ENCODE measurements around the gene CBL. TPM values are rescaled to one million over a fixed set of nuclear protein-coding genes. Genes with fewer than 3 reads are reported as not detected.
"Not testable (repeated sequence)": the region's sequence is repeated elsewhere in the genome, so short reads cannot be mapped to it uniquely, and the experiment has no call there.

The CBL gene
- 10 to 100 TPM; 18.7 to 19.6 (median 19.5) TPM for total RNA-seq

DNA sequence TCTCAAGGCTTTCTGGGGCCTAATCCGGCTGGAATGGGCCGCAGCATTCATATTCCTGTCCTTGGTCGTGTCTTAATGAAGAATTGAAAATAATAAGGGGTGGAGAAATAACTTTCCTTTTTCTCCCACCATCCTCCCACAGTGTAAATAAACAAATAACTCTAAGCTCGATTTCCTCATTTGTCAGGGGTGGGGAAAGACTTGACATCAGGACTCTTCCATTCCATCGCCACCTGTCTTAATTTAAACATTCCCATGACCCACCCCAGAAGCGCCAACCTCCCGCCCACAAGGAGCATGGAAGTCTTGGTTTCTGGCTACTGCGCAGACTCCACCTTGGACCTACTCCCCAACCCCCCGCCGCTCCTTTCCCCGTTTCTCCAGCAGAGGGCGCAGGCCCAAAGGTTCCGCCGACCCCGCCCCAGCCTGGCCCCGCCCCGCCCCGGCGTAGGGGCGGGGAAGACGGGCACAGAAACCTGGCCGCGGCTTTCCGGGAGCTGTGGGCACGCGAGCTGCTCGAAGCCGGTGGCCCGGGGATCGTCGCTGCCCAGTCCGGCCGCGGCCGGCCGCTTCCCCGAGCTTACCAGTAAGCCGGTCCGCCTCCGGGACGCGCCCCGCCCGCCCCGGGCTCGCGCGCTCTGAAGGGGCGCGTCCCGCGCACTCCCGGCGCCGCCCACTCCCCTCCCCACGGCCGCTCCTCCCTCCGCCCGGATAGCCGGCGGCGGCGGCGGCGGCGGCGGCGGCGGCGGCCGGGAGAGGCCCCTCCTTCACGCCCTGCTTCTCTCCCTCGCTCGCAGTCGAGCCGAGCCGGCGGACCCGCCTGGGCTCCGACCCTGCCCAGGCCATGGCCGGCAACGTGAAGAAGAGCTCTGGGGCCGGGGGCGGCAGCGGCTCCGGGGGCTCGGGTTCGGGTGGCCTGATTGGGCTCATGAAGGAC, at the start of gene CBL:
Gene CBL (plus strand): TSS at position 766 of the 937 bp plus-strand sequence. CDS start 79 bp downstream, at position 845.
- no peaks in the 10 kb centered on the region for H3K27me3 Mint-ChIP-seq (ENCODE audit: low read depth)
- H3K9me3 Mint-ChIP-seq = no peaks in the 10 kb centered on the region
- peak; percentile 92 to 94 for ATAC-seq
- H3K4me3 Mint-ChIP-seq = peak within 1 kb of the TSS; percentile 95
- no peaks in the 10 kb centered on the region for H3K36me3 Mint-ChIP-seq (ENCODE audit: insufficient read depth)
- peaks cover 30% of the 10 kb centered on the region for H3K4me1 Mint-ChIP-seq (ENCODE audit: low read depth)
- peak; percentile 99 for DNase-seq

DNA sequence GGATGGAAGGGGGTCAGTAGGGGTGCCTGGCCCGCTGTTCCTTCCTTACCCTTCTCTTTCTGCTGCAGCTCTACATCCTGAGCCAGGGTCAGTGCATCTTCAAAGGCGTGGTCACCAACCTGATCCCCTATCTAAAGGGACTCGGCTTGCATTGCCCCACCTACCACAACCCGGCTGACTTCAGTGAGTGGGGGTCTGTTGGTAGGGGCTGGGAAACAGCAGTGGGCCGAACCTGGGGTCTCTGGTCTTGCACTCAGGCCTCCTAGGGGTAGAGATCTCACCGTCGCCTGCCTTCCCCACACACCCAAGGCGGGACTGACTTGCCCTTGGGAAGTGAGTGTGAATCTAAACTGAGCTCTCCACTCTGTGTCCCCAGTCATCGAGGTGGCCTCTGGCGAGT, 49.6 kb upstream of the CBL start:
- ATAC-seq = no peak
- no peak overlapping the region for H3K4me3 Mint-ChIP-seq
- no peaks in the 10 kb centered on the region for H3K9me3 Mint-ChIP-seq
- no peak for DNase-seq
- peaks cover 4% of the 10 kb centered on the region for H3K27me3 Mint-ChIP-seq (ENCODE audit: low read depth)
- H3K36me3 Mint-ChIP-seq (ENCODE audit: insufficient read depth) = no peaks in the 10 kb centered on the region
- H3K4me1 Mint-ChIP-seq (ENCODE audit: low read depth) = no peaks in the 10 kb centered on the region

DNA sequence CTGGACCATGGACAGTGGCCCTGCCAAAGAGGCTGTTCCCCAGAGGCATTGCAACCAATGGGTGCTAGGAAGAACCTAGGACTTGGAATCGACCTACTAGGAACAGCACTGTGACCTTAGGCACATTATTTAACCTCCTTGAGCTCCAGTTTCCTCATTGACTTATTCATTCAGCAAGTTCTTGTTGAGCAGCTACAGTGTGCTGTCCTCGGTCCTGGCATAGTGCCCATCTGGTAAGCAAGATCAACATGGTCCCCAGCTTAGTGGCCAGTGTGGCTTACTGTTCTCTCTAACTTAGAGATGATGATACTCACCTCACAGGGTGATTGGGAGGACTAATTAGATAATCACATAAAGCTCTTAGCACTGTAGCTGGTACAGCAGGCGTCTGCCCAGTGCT, 49.1 kb upstream of the CBL start:
- Mint-ChIP-seq H3K9me3 (no peaks in the 10 kb centered on the region), H3K4me3 (no peak overlapping the region), H3K36me3 (ENCODE audit: insufficient read depth) (no peaks in the 10 kb centered on the region), H3K27me3 (ENCODE audit: low read depth) (peaks cover 4% of the 10 kb centered on the region), H3K4me1 (ENCODE audit: low read depth) (no peaks in the 10 kb centered on the region)
- ATAC-seq (no peak), DNase-seq (no peak)

DNA sequence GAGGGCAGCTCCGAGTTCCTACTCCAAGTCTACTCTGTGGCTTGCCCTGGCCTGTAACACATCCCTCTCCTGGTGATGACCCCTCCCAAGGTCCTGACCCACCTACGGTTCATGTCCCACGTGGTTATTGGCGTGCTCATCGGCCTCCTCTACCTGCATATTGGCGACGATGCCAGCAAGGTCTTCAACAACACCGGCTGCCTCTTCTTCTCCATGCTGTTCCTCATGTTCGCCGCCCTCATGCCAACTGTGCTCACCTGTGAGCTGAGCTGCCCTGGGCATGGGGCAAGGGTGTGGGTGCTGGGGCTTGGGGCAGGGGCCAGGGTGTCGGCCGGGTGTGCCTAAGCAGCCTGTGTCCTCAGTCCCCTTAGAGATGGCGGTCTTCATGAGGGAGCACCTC, 47.7 kb upstream of the CBL start:
- Mint-ChIP-seq H3K4me1 (ENCODE audit: low read depth) (no peaks in the 10 kb centered on the region), H3K9me3 (no peaks in the 10 kb centered on the region), H3K4me3 (no peak overlapping the region), H3K36me3 (ENCODE audit: insufficient read depth) (no peaks in the 10 kb centered on the region), H3K27me3 (ENCODE audit: low read depth) (peaks cover 4% of the 10 kb centered on the region)
- ATAC-seq (no peak), DNase-seq (no peak)

DNA sequence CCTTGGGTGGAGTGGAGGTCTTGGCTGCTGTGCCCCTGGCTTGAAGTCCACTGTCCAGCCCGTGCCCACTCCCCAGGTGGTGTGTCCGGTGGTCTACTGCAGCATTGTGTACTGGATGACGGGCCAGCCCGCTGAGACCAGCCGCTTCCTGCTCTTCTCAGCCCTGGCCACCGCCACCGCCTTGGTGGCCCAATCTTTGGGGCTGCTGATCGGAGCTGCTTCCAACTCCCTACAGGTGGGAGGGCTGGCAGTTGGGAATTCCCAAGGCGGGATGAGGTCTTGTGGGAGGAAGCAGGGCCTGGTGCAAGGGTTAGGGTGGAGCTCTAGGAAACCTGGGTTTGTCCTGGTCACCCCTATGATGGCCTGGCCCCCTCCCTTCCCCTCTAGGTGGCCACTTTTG, 46.0 kb upstream of the CBL start:
- DNase-seq (no peak), ATAC-seq (no peak)
- H3K27me3 Mint-ChIP-seq (ENCODE audit: low read depth) = peaks cover 4% of the 10 kb centered on the region
- no peak overlapping the region for H3K4me3 Mint-ChIP-seq
- H3K4me1 Mint-ChIP-seq (ENCODE audit: low read depth) = no peaks in the 10 kb centered on the region
- no peaks in the 10 kb centered on the region for H3K9me3 Mint-ChIP-seq
- H3K36me3 Mint-ChIP-seq (ENCODE audit: insufficient read depth) = no peaks in the 10 kb centered on the region

DNA sequence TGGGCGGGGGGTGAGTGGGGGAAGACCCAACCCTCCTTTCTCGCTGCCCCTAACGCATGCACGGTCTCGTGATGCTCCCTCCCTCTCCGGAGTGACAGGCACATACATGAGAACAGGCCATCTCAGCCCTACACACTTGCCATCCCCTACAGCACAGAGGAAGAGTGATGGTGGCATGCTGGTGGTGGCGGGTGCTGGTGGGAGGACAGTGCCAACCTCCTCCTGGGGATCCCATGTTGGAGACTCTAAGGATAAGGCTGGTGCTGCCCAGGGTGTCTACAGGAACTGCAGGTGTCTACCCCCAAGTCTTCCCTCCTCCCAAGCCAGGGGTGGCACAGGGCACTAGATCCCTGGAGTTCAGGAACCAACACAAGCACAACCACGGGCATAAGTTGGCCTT, 44.3 kb upstream of the CBL start:
- no peaks in the 10 kb centered on the region for H3K36me3 Mint-ChIP-seq (ENCODE audit: insufficient read depth)
- H3K9me3 Mint-ChIP-seq = no peaks in the 10 kb centered on the region
- no peaks in the 10 kb centered on the region for H3K4me1 Mint-ChIP-seq (ENCODE audit: low read depth)
- no peak overlapping the region for H3K4me3 Mint-ChIP-seq
- no peaks in the 10 kb centered on the region for H3K27me3 Mint-ChIP-seq (ENCODE audit: low read depth)
- no peak for DNase-seq
- ATAC-seq = no peak

DNA sequence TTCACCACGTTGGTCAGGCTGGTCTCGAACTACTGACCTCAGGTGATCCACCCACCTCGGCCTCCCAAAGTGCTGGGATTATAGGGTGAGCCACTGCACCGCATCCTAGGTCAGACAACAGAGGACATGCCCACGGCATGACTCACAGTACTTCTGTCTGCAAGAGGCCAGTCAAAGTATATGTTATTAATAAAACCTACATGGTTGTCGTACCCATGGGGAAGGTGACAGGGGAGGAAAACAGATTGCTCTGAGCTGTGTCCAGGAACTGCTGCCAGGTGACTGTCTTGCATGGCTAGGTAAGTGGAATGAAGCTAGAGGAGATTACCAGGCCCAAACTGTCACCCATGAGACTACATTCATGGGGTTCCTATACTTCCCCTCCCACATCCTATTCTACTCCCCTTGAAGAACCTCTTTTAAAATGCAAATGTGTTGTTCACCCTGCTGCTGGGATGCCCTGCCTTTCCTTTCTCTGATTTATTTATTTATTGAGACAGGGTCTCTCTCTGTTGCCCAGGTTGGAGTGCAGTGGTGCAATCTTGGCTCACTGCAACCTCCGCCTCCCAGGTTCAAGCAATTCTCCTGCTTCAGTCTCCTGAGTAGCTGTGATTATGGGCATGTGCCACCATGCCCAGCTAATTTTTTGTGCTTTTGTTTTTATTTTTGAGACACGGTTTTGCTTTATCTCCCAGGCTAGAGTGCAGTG, 39.6 kb upstream of the CBL start:
- peaks cover 3% of the 10 kb centered on the region for H3K4me1 Mint-ChIP-seq (ENCODE audit: low read depth)
- no peaks in the 10 kb centered on the region for H3K36me3 Mint-ChIP-seq (ENCODE audit: insufficient read depth)
- ATAC-seq (no peak), DNase-seq (no peak)
- no peaks in the 10 kb centered on the region for H3K9me3 Mint-ChIP-seq
- H3K4me3 Mint-ChIP-seq = no peak overlapping the region
- no peaks in the 10 kb centered on the region for H3K27me3 Mint-ChIP-seq (ENCODE audit: low read depth)

DNA sequence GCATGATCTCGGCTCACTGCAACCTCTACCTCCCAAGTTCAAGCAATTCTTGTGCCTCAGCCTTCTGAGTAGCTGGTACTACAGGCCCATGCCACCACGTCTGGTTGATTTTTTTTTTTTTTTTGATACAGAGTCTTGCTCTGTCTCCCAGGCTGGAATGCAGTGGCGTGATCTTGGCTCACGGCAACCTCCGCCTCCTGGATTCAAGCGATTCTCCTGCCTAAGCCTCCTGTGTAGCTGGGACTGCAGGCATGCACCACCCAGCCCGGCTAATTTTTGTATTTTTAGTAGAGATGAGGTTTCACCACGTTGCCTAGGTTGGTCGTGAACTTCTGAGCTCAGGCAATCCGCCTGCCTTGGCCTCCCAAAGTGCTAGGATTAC, 39.1 kb upstream of the CBL start:
- H3K4me1 Mint-ChIP-seq (ENCODE audit: low read depth) = not testable (repeated sequence)

DNA sequence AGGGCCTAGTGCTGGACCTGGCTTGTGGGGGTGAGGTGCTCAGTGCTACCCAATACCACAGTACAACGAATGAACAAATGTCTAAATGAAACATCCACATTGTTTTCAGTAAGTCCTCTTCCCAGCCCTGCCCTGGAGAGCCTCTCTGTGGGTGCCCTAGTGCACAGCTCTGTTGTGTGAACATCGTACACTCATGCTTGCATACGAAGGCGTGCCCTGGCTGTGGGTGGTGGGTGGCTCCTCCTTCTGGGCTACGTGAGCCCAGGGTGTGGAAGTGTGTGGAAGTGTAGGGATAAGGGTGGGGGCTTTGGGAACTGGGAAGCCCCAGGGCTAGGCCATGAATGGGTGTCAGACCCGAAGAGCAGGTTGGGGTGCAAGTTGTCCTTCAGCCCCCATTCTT, 38.2 kb upstream of the CBL start:
- DNase-seq = no peak
- H3K27me3 Mint-ChIP-seq (ENCODE audit: low read depth) = no peaks in the 10 kb centered on the region
- H3K36me3 Mint-ChIP-seq (ENCODE audit: insufficient read depth) = no peaks in the 10 kb centered on the region

More for the DNA sequence above, 39.1 kb upstream of the CBL start:
- ATAC-seq; H3K27me3 Mint-ChIP-seq (ENCODE audit: low read depth); DNase-seq; H3K9me3 Mint-ChIP-seq; H3K36me3 Mint-ChIP-seq (ENCODE audit: insufficient read depth); H3K4me3 Mint-ChIP-seq: not testable (repeated sequence)

DNA sequence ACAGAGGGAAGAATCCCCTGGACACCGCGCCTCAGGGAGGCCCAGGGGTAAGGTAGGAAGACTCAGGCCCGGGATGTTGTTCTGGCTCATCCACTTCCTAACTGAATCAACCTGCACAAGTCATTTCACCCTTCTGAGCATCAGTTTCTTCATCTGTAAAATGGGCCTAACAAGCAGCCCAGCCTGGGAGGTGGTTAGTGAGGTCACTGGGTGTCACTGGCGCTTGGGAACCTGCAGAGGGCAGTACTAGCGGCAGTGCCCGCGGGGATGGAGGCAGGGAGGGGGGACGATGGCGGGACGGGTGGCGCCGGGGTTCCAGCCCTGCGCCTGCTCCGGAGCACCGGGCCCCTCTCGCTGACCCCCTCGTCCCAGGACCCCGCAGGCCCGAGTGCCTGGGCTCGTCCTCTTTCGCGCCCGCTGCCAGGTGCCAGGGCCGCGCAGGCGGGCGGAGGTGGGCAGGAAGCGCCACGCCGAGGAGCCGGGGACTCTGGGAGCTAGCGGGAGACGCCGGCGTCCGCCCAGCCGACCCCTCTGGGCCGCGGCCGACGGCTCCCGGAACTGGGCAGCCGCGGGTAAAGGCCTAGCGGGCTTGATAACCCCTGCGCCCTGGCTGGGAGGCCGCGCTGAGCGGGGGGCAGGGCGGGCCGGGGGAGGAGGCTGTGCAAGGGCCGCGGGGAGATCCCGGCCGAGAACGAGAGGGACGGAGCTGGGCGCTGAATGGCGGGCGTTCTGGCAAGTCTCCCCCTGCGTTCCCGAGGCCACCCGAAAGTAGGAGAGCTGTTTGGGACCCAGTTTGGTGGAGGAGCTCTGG, 37.5 kb upstream of the CBL start, which contains the start of gene NLRX1:
Gene NLRX1 (plus strand): TSS at position 255 of the 811 bp plus-strand sequence. CDS start 2,679 bp downstream, outside the sequence.
- H3K27me3 Mint-ChIP-seq (ENCODE audit: low read depth) = no peaks in the 10 kb centered on the region
- no peaks in the 10 kb centered on the region for H3K36me3 Mint-ChIP-seq (ENCODE audit: insufficient read depth)
- DNase-seq = peak; percentile 77
- peak; percentile 96 for ATAC-seq
- H3K9me3 Mint-ChIP-seq = no peaks in the 10 kb centered on the region
- H3K4me1 Mint-ChIP-seq (ENCODE audit: low read depth) = peaks cover 3% of the 10 kb centered on the region
- peak within 1 kb of the TSS; percentile 88 for H3K4me3 Mint-ChIP-seq

More for the DNA sequence above, 38.2 kb upstream of the CBL start:
- Mint-ChIP-seq H3K4me3 (peak overlapping the region; percentile 88), H3K4me1 (ENCODE audit: low read depth) (peaks cover 3% of the 10 kb centered on the region), H3K9me3 (no peaks in the 10 kb centered on the region)
- no peak for ATAC-seq

DNA sequence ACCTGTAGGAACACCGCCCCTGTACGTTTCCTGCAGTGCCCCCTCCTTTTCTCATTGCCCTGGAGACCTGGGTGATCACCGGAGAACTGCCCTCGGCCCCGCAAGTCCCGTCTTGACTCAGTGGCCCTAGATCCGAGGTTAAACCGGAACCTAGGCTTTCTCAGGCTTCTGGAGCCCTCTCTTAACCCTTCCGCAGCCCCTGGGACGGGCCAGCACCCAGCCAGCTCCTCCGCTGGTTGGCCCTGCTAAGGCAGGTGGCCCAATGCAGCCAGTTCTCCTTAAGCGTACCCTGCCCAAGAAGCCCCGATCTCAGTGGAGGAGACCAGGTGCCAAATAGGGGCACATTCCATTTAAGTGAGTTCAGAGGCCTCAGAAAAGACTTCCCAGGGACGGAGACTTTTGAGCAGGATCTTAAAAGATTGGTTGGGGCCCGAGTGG, 36.8 kb upstream of the CBL start:
- DNase-seq (no peak), ATAC-seq (peak; percentile 56 to 68)
- Mint-ChIP-seq H3K9me3 (no peaks in the 10 kb centered on the region), H3K27me3 (ENCODE audit: low read depth) (no peaks in the 10 kb centered on the region), H3K4me1 (ENCODE audit: low read depth) (peaks cover 3% of the 10 kb centered on the region), H3K4me3 (peak overlapping the region; percentile 88), H3K36me3 (ENCODE audit: insufficient read depth) (no peaks in the 10 kb centered on the region)

DNA sequence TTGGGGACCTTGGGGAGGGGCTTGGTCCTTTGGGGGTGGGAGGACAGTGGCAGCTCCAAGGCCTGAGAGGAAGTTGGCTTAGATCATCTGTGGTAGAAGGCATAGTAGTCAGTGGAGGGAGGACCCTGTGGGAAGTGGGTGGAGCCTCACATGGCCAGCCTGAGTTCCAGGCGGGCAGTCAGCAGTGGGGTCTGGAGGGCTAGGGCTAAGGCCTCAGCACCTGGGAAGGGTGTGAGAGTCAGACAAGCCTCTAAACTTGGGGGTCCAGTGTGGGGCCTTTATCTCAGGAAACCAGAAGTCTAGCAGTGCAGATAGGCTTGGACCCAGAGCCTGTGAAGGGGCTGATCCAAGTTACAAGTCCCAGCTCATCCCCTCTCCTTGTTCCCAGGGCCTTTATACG, 33.6 kb upstream of the CBL start:
- no peak overlapping the region for H3K4me3 Mint-ChIP-seq
- H3K9me3 Mint-ChIP-seq = no peaks in the 10 kb centered on the region
- no peaks in the 10 kb centered on the region for H3K27me3 Mint-ChIP-seq (ENCODE audit: low read depth)
- H3K4me1 Mint-ChIP-seq (ENCODE audit: low read depth) = peaks cover 6% of the 10 kb centered on the region
- ATAC-seq = no peak
- H3K36me3 Mint-ChIP-seq (ENCODE audit: insufficient read depth) = no peaks in the 10 kb centered on the region
- no peak for DNase-seq

DNA sequence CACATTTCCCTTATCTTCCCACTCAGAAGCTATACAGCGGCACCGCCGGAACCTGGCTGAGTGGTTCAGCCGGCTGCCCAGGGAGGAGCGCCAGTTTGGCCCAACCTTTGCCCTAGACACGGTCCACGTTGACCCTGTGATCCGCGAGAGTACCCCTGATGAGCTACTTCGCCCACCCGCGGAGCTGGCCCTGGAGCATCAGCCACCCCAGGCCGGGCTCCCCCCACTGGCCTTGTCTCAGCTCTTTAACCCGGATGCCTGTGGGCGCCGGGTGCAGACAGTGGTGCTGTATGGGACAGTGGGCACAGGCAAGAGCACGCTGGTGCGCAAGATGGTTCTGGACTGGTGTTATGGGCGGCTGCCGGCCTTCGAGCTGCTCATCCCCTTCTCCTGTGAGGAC, 32.7 kb upstream of the CBL start:
- Mint-ChIP-seq H3K4me1 (ENCODE audit: low read depth) (peaks cover 11% of the 10 kb centered on the region), H3K27me3 (ENCODE audit: low read depth) (no peaks in the 10 kb centered on the region), H3K36me3 (ENCODE audit: insufficient read depth) (no peaks in the 10 kb centered on the region), H3K4me3 (no peak overlapping the region), H3K9me3 (no peaks in the 10 kb centered on the region)
- DNase-seq = no peak
- ATAC-seq = no peak

DNA sequence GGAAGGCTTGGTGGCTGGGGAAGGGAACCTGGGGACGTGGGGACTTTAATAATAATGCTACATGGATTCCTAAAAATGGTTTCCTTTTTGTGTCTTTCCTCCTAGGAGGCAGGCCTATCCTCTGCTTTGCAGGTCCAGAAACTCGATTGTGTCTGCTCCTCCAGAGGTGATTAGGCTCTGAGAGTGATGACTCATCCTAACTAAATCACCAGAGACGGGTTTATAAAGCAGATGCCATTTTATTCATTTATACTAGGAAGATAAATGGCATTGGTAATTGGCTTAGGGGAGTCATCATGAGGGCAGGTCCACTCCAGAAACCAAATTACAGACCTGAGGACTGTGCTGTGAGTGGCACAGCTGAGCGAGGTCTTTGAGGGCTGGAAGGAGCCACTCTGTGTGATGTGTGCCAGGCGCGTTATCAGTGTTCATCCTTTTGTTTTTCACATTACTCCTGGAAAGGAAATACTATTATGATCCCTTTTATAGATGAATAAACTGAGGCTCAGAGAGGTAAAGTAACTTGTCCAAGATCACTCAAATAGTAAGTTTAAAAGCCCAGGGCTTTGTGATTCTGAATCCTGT, 30.6 kb upstream of the CBL start:
- peak in 1 of 2 donors; percentile 38 for ATAC-seq
- Mint-ChIP-seq H3K4me3 (no peak overlapping the region), H3K27me3 (ENCODE audit: low read depth) (no peaks in the 10 kb centered on the region), H3K36me3 (ENCODE audit: insufficient read depth) (no peaks in the 10 kb centered on the region), H3K4me1 (ENCODE audit: low read depth) (peaks cover 10% of the 10 kb centered on the region), H3K9me3 (no peaks in the 10 kb centered on the region)
- DNase-seq = no peak
